Glutamatergic neuron (in vitro differentiated cells): ENCODE data around the gene CNTNAP2. TPM values are rescaled to one million over a fixed set of nuclear protein-coding genes. Genes with fewer than 3 reads are reported as not detected.

ENCODE experiments used
- DNase-seq: peaks from one replicate; pipeline ENCODE4 v3.0.0; 2022
- H3K27ac Mint-ChIP-seq: one replicate; pipeline ENCODE4 v1.8.0; 2020; ENCODE audit warnings: mild to moderate bottlenecking, mixed read lengths, inconsistent platforms; ENCODE audit not compliant: unreplicated experiment
- H3K27me3 Mint-ChIP-seq: one replicate; pipeline ENCODE4 v1.8.0; 2020; ENCODE audit warnings: mild to moderate bottlenecking, moderate library complexity, mixed read lengths, inconsistent platforms; ENCODE audit not compliant: unreplicated experiment
- H3K36me3 Mint-ChIP-seq: one replicate; pipeline ENCODE4 v1.8.0; 2020; ENCODE audit warnings: mild to moderate bottlenecking, mixed read lengths, inconsistent platforms; ENCODE audit not compliant: unreplicated experiment
- H3K4me1 Mint-ChIP-seq: one replicate; pipeline ENCODE4 v1.8.0; 2020; ENCODE audit warnings: mild to moderate bottlenecking, low read depth, mixed read lengths, inconsistent platforms; ENCODE audit not compliant: unreplicated experiment
- H3K4me3 Mint-ChIP-seq: one replicate; pipeline ENCODE4 v1.8.0; 2020; ENCODE audit warnings: mild to moderate bottlenecking, mixed read lengths, inconsistent platforms; ENCODE audit not compliant: unreplicated experiment
- H3K9me3 Mint-ChIP-seq: one replicate; pipeline ENCODE4 v1.8.0; 2020; ENCODE audit warnings: mild to moderate bottlenecking, moderate library complexity, mixed read lengths, inconsistent platforms; ENCODE audit not compliant: unreplicated experiment
- CTCF ChIP-seq: fragments of 200-600 bp; sonication (generic); IDR thresholded peaks from one replicate; pipeline ENCODE4 v1.5.0; 2021; ENCODE audit not compliant: partially characterized antibody, unreplicated experiment
- total RNA-seq: library from RNA; stranded (reverse); fragmentation: NEBNext Ultra II Directional; extraction: Animal tissue kit (Norgen Biotek cat#: 25700); gene quantifications from one replicate; pipeline ENCODE4 v1.2.1, GENCODE V29; 2021; ENCODE audit not compliant: unreplicated experiment

Gene CNTNAP2
- total RNA-seq, 1 donor from 2014 or later, result 25.8 TPM

DNA sequence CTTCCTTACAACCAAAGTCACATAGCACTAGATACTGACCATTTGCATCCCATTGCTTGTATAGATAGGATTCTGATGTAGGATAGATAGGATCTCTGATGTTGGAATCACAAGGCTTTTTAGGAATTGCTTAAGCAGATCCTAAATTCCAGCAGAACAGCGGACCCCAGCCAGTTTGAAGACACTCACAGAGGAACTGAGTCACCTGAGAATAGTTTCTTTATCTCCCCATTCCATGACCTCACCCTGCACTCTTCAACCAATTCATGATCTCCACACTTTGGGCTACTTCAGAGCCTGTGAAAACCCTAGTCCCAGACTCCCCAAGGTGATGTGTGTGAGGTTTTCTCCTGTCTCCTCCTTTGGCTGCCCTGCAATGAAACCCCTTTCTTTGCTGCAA lies 179.4 kb downstream of the CNTNAP2 start:
- H3K4me1 Mint-ChIP-seq, result peaks cover 4% of the 10 kb centered on the region
- H3K27ac Mint-ChIP-seq, result no peak overlapping the region
- no peak overlapping the region for H3K4me3 Mint-ChIP-seq
- no peak for DNase-seq
- no peaks in the 10 kb centered on the region for H3K27me3 Mint-ChIP-seq
- no peak for TF ChIP-seq CTCF
- no peaks in the 10 kb centered on the region for H3K36me3 Mint-ChIP-seq
- H3K9me3 Mint-ChIP-seq, result no peaks in the 10 kb centered on the region

- H3K27me3 Mint-ChIP-seq, result no peaks in the 10 kb centered on the region
Measured at GRCh38 chr7:146314962-146315361, 198.4 kb downstream of the CNTNAP2 start.

GRCh38 chr7:146319629-146320028 lies 203.0 kb downstream of the CNTNAP2 start:
- no peak for DNase-seq

More at GRCh38 chr7:146314962-146315361, 198.4 kb downstream of the CNTNAP2 start:
- H3K4me1 Mint-ChIP-seq, result no peaks in the 10 kb centered on the region
- H3K27ac Mint-ChIP-seq, result no peak overlapping the region
- H3K36me3 Mint-ChIP-seq, result no peaks in the 10 kb centered on the region
- no peak overlapping the region for H3K4me3 Mint-ChIP-seq
- no peak for DNase-seq
- H3K9me3 Mint-ChIP-seq, result no peaks in the 10 kb centered on the region
- no peak for TF ChIP-seq CTCF

DNA sequence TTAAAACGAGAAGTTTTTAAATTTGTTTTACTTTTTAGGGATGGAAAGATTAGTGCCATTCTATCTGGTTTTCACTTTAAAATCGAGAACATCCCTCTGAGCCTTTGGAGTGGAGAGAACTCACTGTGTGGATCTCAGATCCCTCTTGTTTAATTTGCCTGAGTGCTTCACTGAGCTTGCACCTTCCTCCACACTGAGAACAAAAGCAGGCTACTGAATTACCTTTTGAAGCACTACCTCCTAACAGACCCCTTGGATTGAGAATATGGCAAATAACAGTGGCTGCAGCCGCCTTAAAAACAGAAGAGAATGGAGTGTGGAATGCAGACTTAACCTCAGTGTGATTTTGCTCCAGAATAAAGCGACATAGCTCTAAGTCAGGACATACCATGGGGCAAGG lies 204.7 kb downstream of the CNTNAP2 start:
- no peak for TF ChIP-seq CTCF
- no peak overlapping the region for H3K27ac Mint-ChIP-seq
- no peaks in the 10 kb centered on the region for H3K9me3 Mint-ChIP-seq
- H3K4me3 Mint-ChIP-seq, result no peak overlapping the region
- no peaks in the 10 kb centered on the region for H3K36me3 Mint-ChIP-seq
- peaks cover 4% of the 10 kb centered on the region for H3K4me1 Mint-ChIP-seq
- H3K27me3 Mint-ChIP-seq, result no peaks in the 10 kb centered on the region
- DNase-seq, result no peak

More at GRCh38 chr7:146319629-146320028, 203.0 kb downstream of the CNTNAP2 start:
- H3K9me3 Mint-ChIP-seq, result no peaks in the 10 kb centered on the region
- no peak overlapping the region for H3K27ac Mint-ChIP-seq
- no peak overlapping the region for H3K4me3 Mint-ChIP-seq
- no peaks in the 10 kb centered on the region for H3K36me3 Mint-ChIP-seq
- no peak for TF ChIP-seq CTCF
- H3K4me1 Mint-ChIP-seq, result peaks cover 4% of the 10 kb centered on the region
- no peaks in the 10 kb centered on the region for H3K27me3 Mint-ChIP-seq

GRCh38 chr7:146331369-146331768 lies 214.8 kb downstream of the CNTNAP2 start:
- DNase-seq, result no peak
- H3K4me1 Mint-ChIP-seq, result no peaks in the 10 kb centered on the region
- H3K27me3 Mint-ChIP-seq, result no peaks in the 10 kb centered on the region
- H3K36me3 Mint-ChIP-seq, result no peaks in the 10 kb centered on the region
- TF ChIP-seq CTCF, result no peak
- H3K4me3 Mint-ChIP-seq, result no peak overlapping the region
- no peaks in the 10 kb centered on the region for H3K9me3 Mint-ChIP-seq
- H3K27ac Mint-ChIP-seq, result no peak overlapping the region
